ENCODE measurements around the gene CRB3.

Gene CRB3

DNA sequence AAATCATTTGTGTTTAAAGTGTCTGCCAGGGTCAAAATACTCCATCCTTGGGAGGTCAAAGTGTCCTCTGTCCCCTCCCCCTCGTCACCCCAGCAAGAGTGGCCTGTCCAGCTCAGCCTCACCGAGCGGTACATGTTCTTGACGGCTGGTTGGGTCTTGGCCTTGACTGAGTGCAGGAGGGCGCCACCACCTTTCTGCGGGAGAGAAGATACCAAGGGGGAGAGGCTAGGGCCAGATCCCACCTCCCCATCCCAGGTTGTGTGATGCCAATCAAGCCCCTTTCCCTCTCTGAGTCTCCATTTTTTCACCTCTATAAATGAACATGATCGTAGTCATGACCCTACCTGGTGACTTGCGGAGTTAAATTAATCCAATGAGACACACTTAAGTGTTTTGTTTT, 6.1 kb downstream of the CRB3 start:
- no peak for DNase-seq

DNA sequence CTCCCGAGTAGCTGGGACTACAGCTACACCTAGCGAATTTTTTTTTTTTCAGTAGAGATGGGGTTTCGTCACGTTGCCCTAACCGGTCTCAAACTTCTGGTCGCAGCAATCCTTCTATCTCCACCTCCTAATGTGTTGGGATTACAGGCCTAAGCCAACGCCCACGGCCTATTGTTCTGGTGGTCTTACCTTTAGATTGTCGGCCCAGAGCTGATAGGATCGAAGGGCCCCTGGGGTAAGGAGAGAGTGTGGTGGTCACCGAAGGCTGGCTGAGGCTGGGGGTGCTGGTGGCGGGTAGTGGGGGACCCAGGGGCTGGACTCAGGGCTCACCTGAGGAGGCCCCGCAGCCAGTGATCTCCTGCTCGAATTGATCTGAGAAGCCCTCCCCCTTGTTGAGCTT, 7.0 kb downstream of the CRB3 start:
- DNase-seq, result no peak

DNA sequence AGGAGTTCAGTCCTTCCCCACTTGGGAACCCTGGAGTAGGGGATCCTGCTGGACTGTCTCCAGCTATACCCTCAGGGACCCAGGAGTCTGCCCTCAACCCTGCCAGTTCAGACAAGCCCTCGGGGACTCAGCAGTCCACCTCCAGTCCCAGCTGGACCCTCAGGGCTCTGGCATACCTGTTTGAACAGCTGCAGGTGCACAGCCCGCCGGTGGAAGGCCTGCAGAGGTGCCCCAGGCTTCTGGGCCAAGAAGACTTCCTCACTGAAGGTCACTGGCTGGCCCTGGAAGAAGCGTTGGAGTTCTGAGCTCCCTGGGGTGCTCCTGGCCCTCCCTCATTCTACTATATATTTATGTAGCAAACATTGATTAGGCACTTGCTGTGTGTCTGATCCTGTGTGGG, 8.6 kb downstream of the CRB3 start:
- DNase-seq, result no peak

DNA sequence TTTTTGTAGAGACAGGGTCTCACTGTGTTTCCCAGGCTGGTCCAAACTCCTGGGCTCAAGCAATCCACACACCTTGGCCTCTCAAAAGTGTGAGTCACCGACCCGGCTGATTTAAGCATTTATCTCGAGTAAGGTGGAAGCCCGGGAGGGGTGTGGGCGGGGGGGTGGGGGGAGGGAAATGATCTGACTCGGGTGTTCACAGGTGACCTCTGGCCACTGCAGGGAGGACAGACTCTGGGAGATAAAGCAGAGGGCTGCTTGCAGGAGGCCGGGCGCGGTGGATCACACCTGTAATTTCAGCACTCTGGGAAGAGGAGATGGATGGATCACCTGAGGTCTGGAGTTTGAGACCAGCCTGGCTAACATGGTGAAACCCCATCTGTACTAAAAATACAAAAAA, 9.6 kb downstream of the CRB3 start:
- no peak for DNase-seq

- no peak for DNase-seq
Measured at GRCh38 chr19:6475321-6476108, 11.4 kb downstream of the CRB3 start.

DNA sequence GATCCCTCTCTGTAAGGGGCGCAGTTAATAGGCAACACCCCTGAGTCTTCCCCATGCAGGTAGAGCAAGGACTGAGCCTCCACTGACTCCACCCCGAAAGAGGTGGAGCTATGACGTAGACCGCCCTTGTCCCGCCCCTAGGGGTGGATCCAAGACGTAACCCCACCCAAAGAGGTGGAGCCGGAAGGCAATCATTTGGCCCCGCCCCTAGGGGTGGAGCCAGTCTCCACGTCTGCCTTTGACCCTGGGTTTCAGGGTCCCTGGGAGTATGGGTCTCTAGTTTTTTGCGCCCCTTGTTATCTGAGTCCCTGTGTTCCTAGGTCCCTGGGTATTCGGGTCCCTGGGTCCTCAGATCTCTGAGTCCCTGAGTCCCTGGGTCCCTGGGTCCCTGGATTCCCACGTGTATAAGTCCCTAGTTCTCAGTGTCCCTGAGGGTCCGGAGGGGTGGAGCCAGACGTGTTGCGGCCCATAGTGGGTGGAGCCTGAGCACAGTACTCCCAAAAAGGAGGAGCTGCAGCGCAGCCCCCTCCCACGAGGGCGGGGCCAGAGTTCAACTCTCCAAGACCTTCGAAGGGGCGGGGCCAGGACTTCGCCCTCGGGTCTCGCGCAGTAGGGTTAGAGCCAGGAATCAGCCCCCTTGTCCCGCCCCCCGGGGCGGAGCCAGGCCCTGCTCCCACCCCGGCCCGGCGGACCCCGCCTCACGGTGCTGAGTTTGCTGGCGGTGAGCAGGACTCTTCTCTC, 12.3 kb downstream of the CRB3 start:
- DNase-seq, result peak; percentile 60

- no peak for DNase-seq
Measured at GRCh38 chr19:6476896-6477431, 12.9 kb downstream of the CRB3 start.

GRCh38 chr19:6478815-6479214, 14.7 kb downstream of the CRB3 start:
- DNase-seq, result no peak

DNA sequence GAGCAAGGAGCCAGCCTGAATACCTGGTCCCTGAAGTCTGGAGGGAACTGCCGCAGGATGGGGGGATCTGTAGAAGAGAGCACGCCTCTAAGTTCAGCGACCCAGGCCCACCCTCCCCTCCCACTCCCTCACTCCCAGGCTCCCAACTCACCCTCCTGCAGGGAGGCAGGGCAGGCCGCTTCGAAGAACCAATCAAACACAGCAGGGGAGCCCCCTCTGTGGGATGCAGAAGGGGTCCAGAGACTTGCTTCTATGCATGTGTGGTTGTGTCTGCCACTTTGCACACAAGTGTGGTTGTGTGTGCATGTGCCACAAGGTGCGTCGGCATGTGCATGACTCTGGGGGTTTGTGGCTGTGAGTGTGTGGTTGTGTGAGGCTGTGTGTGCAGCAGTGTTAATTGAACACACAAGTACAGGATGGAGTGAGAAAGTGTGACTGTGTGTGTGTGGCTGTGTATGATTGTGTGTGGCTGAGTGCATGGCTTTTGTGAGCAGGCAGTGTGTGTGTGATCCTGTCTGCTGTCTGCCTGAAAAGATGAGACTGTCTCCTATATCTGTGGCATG, 15.8 kb downstream of the CRB3 start:
- DNase-seq, result no peak

DNA sequence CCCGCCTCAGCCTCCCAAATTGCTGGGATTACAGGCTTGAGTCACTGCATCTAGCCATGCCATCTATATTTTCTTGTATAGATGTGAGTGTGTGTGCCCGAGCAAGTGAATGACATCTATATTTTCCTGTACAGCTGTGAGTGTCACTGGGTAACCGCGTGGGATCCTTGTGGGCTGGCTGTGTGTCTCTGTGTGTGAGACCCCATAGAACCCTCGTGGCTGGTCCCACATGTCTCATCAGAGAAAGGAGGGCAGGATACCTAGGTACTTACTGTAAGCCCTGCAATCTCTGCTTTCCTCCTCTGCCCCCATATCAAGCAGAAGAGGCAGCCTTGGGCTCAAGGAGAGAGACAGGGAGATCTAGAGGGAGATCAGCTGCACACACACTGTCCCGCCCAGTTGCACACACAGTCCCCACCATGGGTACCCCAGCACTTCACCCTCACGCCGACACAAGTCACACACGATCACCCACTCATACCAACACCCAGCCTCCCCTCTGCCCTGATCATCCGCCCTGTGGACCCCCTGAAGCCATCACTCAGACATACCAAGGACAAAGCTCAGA, 16.9 kb downstream of the CRB3 start:
- DNase-seq, result no peak

DNA sequence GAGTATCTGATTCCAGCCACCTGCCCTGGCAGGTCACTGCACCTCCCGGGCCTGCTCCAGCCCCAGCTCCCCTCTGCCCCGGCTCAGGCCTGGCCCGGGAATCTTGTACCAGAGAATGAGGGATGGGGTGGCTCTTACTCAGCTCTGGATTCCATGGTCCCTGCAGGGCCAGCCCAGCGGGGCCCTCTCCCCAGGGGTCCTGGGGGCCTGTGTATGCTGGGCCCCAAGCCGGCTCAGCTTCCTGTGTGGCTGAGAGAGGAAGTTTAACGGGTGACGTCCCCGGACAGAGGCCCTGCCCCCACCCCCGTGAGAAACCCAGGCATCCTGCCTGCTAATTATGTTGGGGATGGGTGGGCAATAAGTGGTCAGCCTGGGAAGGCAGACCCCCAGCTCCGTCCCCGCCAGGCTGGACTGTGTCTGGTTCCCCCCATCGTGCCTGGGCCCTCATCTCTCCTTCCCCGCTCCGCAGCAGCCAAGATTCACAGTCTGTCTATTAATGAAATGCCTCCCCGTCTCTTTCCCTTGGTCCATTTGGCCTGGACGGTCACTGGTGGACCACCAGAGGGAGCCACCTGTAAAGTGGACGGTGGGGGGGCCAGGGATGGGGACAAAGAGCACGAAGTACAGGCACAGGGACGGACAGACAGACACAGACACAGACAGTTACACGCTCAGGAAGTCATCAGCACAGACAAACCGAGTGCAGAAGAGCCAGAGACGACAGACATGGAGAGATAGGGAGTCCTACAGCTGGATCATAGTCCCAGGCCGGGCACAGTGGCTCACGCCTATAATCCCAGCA, 17.7 kb downstream of the CRB3 start, which contains the start of gene DENND1C:
TSS of gene DENND1C (minus strand) at position 247 of the 802 bp plus-strand sequence. CDS start at position 155, 92 bp downstream.
- no peak for DNase-seq

DNA sequence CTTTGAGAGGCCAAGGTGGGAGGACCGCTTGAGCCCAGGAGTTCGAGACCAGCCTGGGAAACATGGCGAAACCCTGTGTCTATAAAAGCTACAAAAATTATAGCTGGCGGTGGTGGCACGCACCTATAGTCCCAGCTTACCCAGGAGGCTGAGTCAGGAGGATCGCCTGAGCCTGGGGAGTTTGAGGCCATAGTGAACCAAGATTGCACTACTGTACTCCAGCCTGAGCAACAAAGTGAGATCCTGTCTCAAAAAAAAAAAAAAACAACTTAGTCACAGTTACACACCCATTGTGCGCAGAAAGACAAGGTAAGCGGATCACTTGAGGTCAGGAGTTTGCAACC, 18.2 kb downstream of the CRB3 start:
- no peak for DNase-seq

GRCh38 chr19:6483235-6483634, 19.2 kb downstream of the CRB3 start:
- DNase-seq, result no peak

DNA sequence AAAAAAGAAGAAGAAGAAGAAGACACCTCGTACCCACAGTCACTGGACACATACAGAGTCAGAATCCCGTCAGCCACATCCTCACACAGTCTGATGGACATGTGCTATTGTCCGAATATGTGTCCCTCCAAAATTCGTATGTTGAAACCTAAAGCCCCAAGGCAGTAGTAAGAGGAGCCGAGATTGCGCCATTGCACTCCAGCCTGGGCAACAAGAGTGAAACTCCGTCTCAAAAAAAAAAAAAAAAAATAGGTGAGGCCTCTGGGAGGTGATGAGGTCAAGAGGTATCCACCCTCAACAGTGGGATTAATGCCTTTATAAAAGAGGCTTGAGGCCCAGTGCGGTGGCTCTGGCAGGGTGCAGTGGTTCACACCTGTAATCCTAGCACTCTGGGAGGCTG, 20.2 kb downstream of the CRB3 start:
- DNase-seq, result no peak

GRCh38 chr19:6484831-6485230, 20.8 kb downstream of the CRB3 start:
- no peak for DNase-seq

DNA sequence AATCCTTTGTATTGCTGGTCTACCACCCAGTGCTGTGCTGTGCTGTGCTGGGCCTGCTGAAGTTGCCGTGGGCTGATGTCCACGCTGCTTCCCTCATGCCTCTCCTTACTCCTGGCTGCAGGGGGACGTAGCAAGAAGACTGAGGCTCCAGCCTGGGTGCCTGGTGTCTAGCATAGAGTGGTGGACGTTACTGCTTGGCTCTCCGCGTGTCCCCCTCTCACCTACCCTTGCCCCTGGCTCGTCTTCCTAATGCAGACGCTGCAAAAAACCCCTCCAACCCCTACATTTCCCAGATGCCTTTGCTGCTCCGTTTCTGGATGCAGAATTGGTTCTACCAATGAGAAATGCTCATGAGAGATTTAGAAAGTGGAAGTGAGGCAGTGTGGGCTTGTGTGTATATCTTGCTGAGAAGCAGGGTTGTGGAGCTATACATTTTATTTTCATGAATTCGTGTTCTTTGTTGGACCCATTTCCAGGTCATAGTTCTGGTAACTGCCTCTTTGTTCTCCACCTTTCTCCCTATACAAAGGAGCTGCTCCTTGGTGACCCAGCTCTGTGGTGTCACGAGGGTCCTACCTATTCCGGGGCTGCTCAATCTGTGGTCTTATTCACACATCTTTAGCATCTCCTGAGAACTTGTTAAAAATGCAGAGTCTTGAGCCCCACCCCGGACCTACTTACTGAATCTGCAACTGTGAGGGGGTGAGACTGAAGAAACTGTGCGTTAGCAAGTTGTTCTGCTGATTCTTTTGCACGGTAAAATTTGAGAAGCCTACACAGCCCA, 25.4 kb downstream of the CRB3 start:
- no peak for DNase-seq

GRCh38 chr19:6490134-6490533, 26.1 kb downstream of the CRB3 start:
- no peak for DNase-seq

GRCh38 chr19:6491802-6492592, 27.9 kb downstream of the CRB3 start:
- DNase-seq, result no peak

GRCh38 chr19:6494438-6495036, 30.5 kb downstream of the CRB3 start:
- no peak for DNase-seq

- DNase-seq, result no peak
Measured at GRCh38 chr19:6495947-6496346, 31.9 kb downstream of the CRB3 start.
